ENCODE results near the gene DDX39B. TPM values are rescaled to one million over a fixed set of nuclear protein-coding genes. Genes with fewer than 3 reads are reported as not detected.

The DDX39B gene
- total RNA-seq, 4 donors from 2014 or later: 119 to 429 (median 282) TPM

- intact Hi-C loops (cut with DNase I; ENCODE audit: low total_unique reads): no loop called here
- peak overlapping the region; percentile 57 to 78 for H3K4me3 ChIP-seq
- H3K27me3 ChIP-seq: no peaks in the 10 kb centered on the region
- DNase-seq: peak; percentile 85 to 88
- peaks cover 0 to 5% of the 10 kb centered on the region in 2 donors for H3K4me1 ChIP-seq
- peak overlapping the region; percentile 80 to 92 for H3K27ac ChIP-seq
- H3K36me3 ChIP-seq: no peaks in the 10 kb centered on the region
- H3K9me3 ChIP-seq: no peaks in the 10 kb centered on the region
- peak; percentile 40 to 52 for TF ChIP-seq POLR2A (IDR thresholded peaks at IDR 0.05)
- peak; percentile 91 to 98 (median 96) for TF ChIP-seq CTCF (IDR thresholded peaks at IDR 0.05)
Observed at GRCh38 chr6:31580807-31581433, 39.1 kb upstream of the DDX39B start.

GRCh38 chr6:31580438-31580740, 38.6 kb upstream of the DDX39B start:
- no peak for TF ChIP-seq CTCF (IDR thresholded peaks at IDR 0.05)
- TF ChIP-seq POLR2A (IDR thresholded peaks at IDR 0.05): no peak
- intact Hi-C loops (cut with DNase I; ENCODE audit: low total_unique reads): no loop called here

GRCh38 chr6:31579546-31580437, 38.0 kb upstream of the DDX39B start:
- intact Hi-C loops (cut with DNase I; ENCODE audit: low total_unique reads): no loop called here
- H3K4me3 ChIP-seq: no peak overlapping the region

More at GRCh38 chr6:31580438-31580740, 38.6 kb upstream of the DDX39B start:
- Histone ChIP-seq H3K36me3 (no peaks in the 10 kb centered on the region), H3K27me3 (no peaks in the 10 kb centered on the region), H3K4me3 (peak overlapping the region; percentile 57 to 78), H3K4me1 (peaks cover 0 to 5% of the 10 kb centered on the region in 2 donors), H3K9me3 (no peaks in the 10 kb centered on the region), H3K27ac (peak overlapping the region; percentile 80 to 92)
- no peak for DNase-seq

GRCh38 chr6:31579119-31579505, 37.3 kb upstream of the DDX39B start:
- H3K27me3 ChIP-seq: no peaks in the 10 kb centered on the region
- H3K4me1 ChIP-seq: peaks cover 0 to 5% of the 10 kb centered on the region in 2 donors
- no peaks in the 10 kb centered on the region for H3K9me3 ChIP-seq
- H3K27ac ChIP-seq: no peak overlapping the region
- no peak for DNase-seq
- TF ChIP-seq CTCF (IDR thresholded peaks at IDR 0.05) (no peak), POLR2A (IDR thresholded peaks at IDR 0.05) (no peak)
- intact Hi-C loops (cut with DNase I; ENCODE audit: low total_unique reads): no loop called here
- H3K36me3 ChIP-seq: no peaks in the 10 kb centered on the region
- no peak overlapping the region for H3K4me3 ChIP-seq

More at GRCh38 chr6:31579546-31580437, 38.0 kb upstream of the DDX39B start:
- Histone ChIP-seq H3K27me3 (no peaks in the 10 kb centered on the region), H3K4me1 (peaks cover 0 to 5% of the 10 kb centered on the region in 2 donors), H3K9me3 (no peaks in the 10 kb centered on the region), H3K27ac (no peak overlapping the region), H3K36me3 (no peaks in the 10 kb centered on the region)
- no peak for DNase-seq
- TF ChIP-seq CTCF (IDR thresholded peaks at IDR 0.05) (no peak), POLR2A (IDR thresholded peaks at IDR 0.05) (no peak)
